ENCODE data around the gene CACNA1E. TPM values are rescaled to one million over a fixed set of nuclear protein-coding genes. Genes with fewer than 3 reads are reported as not detected.
A peak's percentile ranks its signal among the peaks of the same experiment; 100 is the strongest.

Gene CACNA1E
- polyA plus RNA-seq, 6 donors from 2014 or later = not detected

- ATAC-seq (ENCODE audit: low read depth in 2 of 2) = no peak
- H3K27ac Mint-ChIP-seq = no peak overlapping the region
Measured at GRCh38 chr1:181732218-181732990, 249.1 kb downstream of the CACNA1E start.

GRCh38 chr1:181733486-181733885 is 250.2 kb downstream of the CACNA1E start:
- no peak overlapping the region for H3K27ac Mint-ChIP-seq
- H3K9me3 Mint-ChIP-seq = peaks cover 0 to 2% (median 0%) of the 10 kb centered on the region in 7 donors
- H3K4me3 Mint-ChIP-seq = no peak overlapping the region

More at GRCh38 chr1:181732218-181732990, 249.1 kb downstream of the CACNA1E start:
- H3K27me3 Mint-ChIP-seq = peaks cover 6 to 8% (median 7%) of the 10 kb centered on the region in 3 donors
- no peaks in the 10 kb centered on the region for H3K36me3 Mint-ChIP-seq
- no peak for DNase-seq
- H3K9me3 Mint-ChIP-seq = peaks cover 0 to 2% (median 0%) of the 10 kb centered on the region in 7 donors
- no peak overlapping the region for H3K4me3 Mint-ChIP-seq
- no peaks in the 10 kb centered on the region for H3K4me1 Mint-ChIP-seq

GRCh38 chr1:181737056-181737455 is 253.7 kb downstream of the CACNA1E start:
- Mint-ChIP-seq H3K4me3 (no peak overlapping the region), H3K27ac (no peak overlapping the region), H3K27me3 (peaks cover 6 to 8% (median 7%) of the 10 kb centered on the region in 3 donors), H3K36me3 (no peaks in the 10 kb centered on the region), H3K4me1 (no peaks in the 10 kb centered on the region), H3K9me3 (peaks cover 0 to 4% (median 0%) of the 10 kb centered on the region in 7 donors)
- no peak for DNase-seq
- no peak for ATAC-seq (ENCODE audit: low read depth in 2 of 2)

More at GRCh38 chr1:181733486-181733885, 250.2 kb downstream of the CACNA1E start:
- Mint-ChIP-seq H3K27me3 (peaks cover 6 to 8% (median 7%) of the 10 kb centered on the region in 3 donors), H3K4me1 (no peaks in the 10 kb centered on the region), H3K36me3 (no peaks in the 10 kb centered on the region)
- ATAC-seq (ENCODE audit: low read depth in 2 of 2) (no peak), DNase-seq (no peak)

- Mint-ChIP-seq H3K9me3 (peaks cover 0 to 5% (median 0%) of the 10 kb centered on the region in 7 donors), H3K4me1 (no peaks in the 10 kb centered on the region), H3K27ac (no peak overlapping the region), H3K27me3 (peaks cover 6 to 12% (median 8%) of the 10 kb centered on the region in 3 donors), H3K36me3 (no peaks in the 10 kb centered on the region), H3K4me3 (peak overlapping the region in 1 of 8 donors; percentile 53)
- ATAC-seq (ENCODE audit: low read depth in 2 of 2) (no peak), DNase-seq (no peak)
Measured at GRCh38 chr1:181739214-181739613, 255.9 kb downstream of the CACNA1E start.

DNA sequence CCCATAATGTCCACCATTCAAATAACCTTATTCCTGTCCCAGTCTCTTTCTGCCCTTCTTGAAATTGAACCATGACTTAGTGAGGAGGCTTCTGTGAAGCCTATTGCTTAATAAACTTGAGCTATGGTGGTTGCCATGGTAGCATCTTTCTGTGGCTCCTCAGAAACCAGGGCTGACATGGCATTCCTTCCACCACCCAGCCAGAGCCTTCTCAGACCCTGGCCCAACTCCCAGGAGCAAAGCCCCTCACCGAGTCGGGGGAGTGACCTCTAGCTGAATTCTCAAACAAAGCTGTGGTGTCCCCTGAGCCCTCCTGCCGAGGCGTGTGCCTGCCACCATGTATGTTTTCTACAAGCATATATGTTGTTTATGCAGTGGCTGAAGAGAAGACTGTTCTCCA is 259.1 kb downstream of the CACNA1E start:
- H3K27ac Mint-ChIP-seq = no peak overlapping the region
- peaks cover 0 to 4% (median 0%) of the 10 kb centered on the region in 3 donors for H3K27me3 Mint-ChIP-seq
- H3K9me3 Mint-ChIP-seq = peaks cover 0 to 5% (median 0%) of the 10 kb centered on the region in 7 donors
- no peaks in the 10 kb centered on the region for H3K36me3 Mint-ChIP-seq
- H3K4me1 Mint-ChIP-seq = no peaks in the 10 kb centered on the region
- ATAC-seq (ENCODE audit: low read depth in 2 of 2) (no peak), DNase-seq (no peak)
- H3K4me3 Mint-ChIP-seq = no peak overlapping the region

- H3K27ac Mint-ChIP-seq = no peak overlapping the region
- H3K36me3 Mint-ChIP-seq = no peaks in the 10 kb centered on the region
- peaks cover 0 to 5% (median 0%) of the 10 kb centered on the region in 7 donors for H3K9me3 Mint-ChIP-seq
- DNase-seq = no peak
- peaks cover 0 to 4% (median 0%) of the 10 kb centered on the region in 3 donors for H3K27me3 Mint-ChIP-seq
- ATAC-seq (ENCODE audit: low read depth in 2 of 2) = no peak
- no peaks in the 10 kb centered on the region for H3K4me1 Mint-ChIP-seq
- no peak overlapping the region for H3K4me3 Mint-ChIP-seq
Measured at GRCh38 chr1:181743878-181744312, 260.6 kb downstream of the CACNA1E start.

GRCh38 chr1:181746224-181746623 is 262.9 kb downstream of the CACNA1E start:
- peaks cover 0 to 5% (median 0%) of the 10 kb centered on the region in 7 donors for H3K9me3 Mint-ChIP-seq
- DNase-seq (no peak), ATAC-seq (ENCODE audit: low read depth in 2 of 2) (no peak)
- H3K36me3 Mint-ChIP-seq = no peaks in the 10 kb centered on the region
- H3K4me3 Mint-ChIP-seq = no peak overlapping the region
- H3K4me1 Mint-ChIP-seq = no peaks in the 10 kb centered on the region
- peaks cover 0 to 4% (median 0%) of the 10 kb centered on the region in 3 donors for H3K27me3 Mint-ChIP-seq
- H3K27ac Mint-ChIP-seq = no peak overlapping the region

- no peaks in the 10 kb centered on the region for H3K9me3 Mint-ChIP-seq
- no peak overlapping the region for H3K27ac Mint-ChIP-seq
- H3K36me3 Mint-ChIP-seq = no peaks in the 10 kb centered on the region
- H3K4me1 Mint-ChIP-seq = no peaks in the 10 kb centered on the region
- no peak for ATAC-seq (ENCODE audit: low read depth in 2 of 2)
- DNase-seq = no peak
- H3K27me3 Mint-ChIP-seq = peaks cover 0 to 5% (median 0%) of the 10 kb centered on the region in 3 donors
- H3K4me3 Mint-ChIP-seq = no peak overlapping the region
Measured at GRCh38 chr1:181748013-181748412, 264.7 kb downstream of the CACNA1E start.

GRCh38 chr1:181754103-181754502 is 270.8 kb downstream of the CACNA1E start:
- ATAC-seq (ENCODE audit: low read depth in 2 of 2) (no peak), DNase-seq (no peak)
- Mint-ChIP-seq H3K27me3 (peaks cover 0 to 10% (median 4%) of the 10 kb centered on the region in 3 donors), H3K36me3 (no peaks in the 10 kb centered on the region), H3K27ac (no peak overlapping the region), H3K4me3 (no peak overlapping the region), H3K4me1 (no peaks in the 10 kb centered on the region), H3K9me3 (peaks cover 0 to 3% (median 0%) of the 10 kb centered on the region in 7 donors)

DNA sequence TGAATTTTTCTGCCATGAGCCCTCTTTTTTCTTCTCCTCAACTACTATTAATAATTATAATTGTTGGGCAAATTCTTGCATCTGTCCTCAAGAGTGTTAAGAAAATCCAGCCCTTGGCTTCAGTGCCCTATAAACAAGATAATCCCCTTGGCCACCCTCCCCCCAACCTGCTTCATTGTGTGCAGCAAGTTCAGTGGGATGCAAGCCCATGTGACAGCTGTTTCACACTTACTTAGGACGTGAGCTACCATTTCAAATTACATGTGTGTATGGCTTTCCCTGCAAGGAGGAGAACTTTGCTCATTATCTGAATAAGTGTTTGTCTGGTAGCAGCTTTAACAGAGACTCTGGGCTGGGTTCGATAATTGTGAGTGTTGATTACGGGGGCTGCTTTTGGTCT is 276.2 kb downstream of the CACNA1E start:
- no peak for ATAC-seq (ENCODE audit: low read depth in 2 of 2)
- Mint-ChIP-seq H3K9me3 (peaks cover 0 to 3% (median 0%) of the 10 kb centered on the region in 7 donors), H3K4me1 (no peaks in the 10 kb centered on the region), H3K27me3 (peaks cover 3 to 20% (median 7%) of the 10 kb centered on the region in 3 donors), H3K27ac (no peak overlapping the region), H3K36me3 (no peaks in the 10 kb centered on the region), H3K4me3 (no peak overlapping the region)
- no peak for DNase-seq

DNA sequence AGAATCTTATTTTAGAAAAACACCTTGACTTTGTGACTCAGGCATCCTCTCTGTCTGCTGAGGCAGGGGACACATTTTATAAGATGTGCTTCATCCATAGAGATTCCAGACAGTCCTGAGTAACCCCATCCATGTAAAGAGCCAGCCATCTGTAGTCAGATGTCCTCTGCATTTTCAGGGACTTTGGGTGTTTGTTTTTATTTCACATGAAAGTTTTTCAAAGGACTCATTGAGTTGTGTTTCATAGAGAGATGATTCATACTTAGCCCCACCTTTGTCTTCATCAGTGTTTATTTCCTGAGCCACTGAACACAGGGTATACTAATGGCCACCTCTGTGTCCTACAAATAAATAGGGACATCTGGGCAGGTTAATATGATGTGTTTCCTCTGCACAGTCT is 280.4 kb downstream of the CACNA1E start:
- peaks cover 7 to 25% (median 16%) of the 10 kb centered on the region in 3 donors for H3K27me3 Mint-ChIP-seq
- DNase-seq = no peak
- ATAC-seq (ENCODE audit: low read depth in 2 of 2) = no peak
- H3K36me3 Mint-ChIP-seq = no peaks in the 10 kb centered on the region
- H3K4me3 Mint-ChIP-seq = no peak overlapping the region
- no peaks in the 10 kb centered on the region for H3K9me3 Mint-ChIP-seq
- H3K27ac Mint-ChIP-seq = no peak overlapping the region
- no peaks in the 10 kb centered on the region for H3K4me1 Mint-ChIP-seq

DNA sequence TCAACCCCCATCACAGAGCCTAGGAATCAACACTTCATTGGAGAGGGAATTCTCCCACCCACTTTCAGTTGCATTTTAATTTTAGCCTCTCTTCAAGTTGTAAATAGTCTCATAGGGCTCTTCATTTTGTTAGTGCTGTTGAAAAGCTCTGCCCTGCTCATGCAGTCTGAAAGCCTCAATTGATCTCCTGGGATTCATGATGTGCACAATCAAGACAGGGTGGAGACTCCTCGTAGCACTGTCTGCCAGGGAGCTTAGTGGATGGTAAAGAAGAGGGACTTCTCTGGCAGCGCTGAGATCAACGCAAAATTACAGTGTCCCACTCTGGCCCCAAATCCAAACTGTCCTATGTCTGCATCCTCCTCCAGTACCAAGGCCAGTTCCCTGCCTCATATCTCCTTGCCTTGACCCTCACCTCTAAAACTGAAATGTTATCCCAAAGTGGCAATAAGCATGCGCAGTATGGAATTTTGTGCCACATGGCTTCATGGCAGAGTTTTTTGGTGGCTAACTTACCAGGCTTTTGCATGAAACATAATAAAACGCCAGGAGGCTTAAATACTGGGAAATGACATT is 282.2 kb downstream of the CACNA1E start:
- H3K27me3 Mint-ChIP-seq = peaks cover 7 to 22% (median 19%) of the 10 kb centered on the region in 3 donors
- H3K36me3 Mint-ChIP-seq = no peaks in the 10 kb centered on the region
- H3K4me1 Mint-ChIP-seq = no peaks in the 10 kb centered on the region
- no peak overlapping the region for H3K4me3 Mint-ChIP-seq
- DNase-seq (no peak), ATAC-seq (ENCODE audit: low read depth in 2 of 2) (no peak)
- H3K9me3 Mint-ChIP-seq = no peaks in the 10 kb centered on the region
- H3K27ac Mint-ChIP-seq = no peak overlapping the region

DNA sequence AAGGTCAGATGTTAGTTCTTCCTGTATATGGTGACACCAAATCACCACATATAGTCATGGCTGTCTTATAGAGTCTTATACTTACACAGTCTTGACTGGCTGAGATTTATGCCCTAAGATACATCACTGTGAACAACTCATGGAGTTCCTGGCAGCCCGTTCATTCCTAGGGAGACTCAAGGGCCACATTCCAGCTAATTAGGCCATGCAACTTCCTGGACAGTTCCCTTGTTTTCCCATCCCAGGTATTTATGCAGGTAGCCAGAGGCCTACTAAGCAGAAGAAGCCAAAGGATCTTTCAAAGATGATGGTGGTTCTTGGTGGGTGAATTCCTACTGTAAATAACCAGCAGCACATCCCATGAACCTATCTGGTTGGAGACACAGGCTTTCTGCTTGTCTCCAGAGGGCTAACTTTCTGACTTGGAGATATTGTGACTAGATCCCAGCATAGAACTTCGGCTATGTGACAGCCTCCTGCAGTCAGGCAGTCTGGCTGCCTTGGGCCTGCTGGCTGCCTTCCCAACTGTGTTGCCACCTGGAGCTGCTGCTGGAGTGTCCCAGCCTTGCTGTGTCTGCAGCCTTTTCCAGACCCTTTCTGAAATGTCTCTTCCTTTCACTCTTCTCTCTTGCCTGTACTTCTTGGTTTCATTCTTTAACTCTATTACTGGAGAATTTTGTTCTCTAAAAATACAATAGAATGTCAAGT is 283.8 kb downstream of the CACNA1E start:
- ATAC-seq (ENCODE audit: low read depth in 2 of 2) (no peak), DNase-seq (no peak)
- peaks cover 12 to 22% (median 12%) of the 10 kb centered on the region in 3 donors for H3K27me3 Mint-ChIP-seq
- H3K4me1 Mint-ChIP-seq = no peaks in the 10 kb centered on the region
- H3K9me3 Mint-ChIP-seq = peaks cover 0 to 4% (median 0%) of the 10 kb centered on the region in 7 donors
- H3K36me3 Mint-ChIP-seq = no peaks in the 10 kb centered on the region
- H3K27ac Mint-ChIP-seq = no peak overlapping the region
- H3K4me3 Mint-ChIP-seq = no peak overlapping the region

Data from naive B cell (primary cell).